ENCODE data around the gene PTTG2. TPM values are rescaled to one million over a fixed set of nuclear protein-coding genes. Genes with fewer than 3 reads are reported as not detected.

Gene PTTG2
- total RNA-seq, 6 experiments from 2014 or later: not detected

DNA sequence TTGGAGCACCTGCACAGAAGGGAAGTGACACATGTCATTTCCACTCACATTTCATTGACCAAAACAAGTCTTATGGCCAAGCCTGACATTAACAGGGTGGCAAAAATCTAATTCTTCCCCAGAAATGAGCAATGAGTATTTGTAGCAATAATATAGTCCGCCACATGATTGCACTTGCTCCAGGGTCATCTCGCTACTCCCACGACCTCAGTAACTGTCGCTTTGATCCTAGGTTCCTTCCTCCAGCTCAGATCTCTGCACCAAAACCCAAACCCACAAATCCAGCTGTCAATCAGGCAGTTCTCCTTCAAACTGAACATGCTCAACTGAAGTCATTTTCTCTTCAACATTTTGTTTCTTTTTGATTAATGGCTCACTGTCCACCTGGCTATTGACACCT, 25.2 kb upstream of the PTTG2 start:
- no peak for TF ChIP-seq CTCF (IDR thresholded peaks at IDR 0.05)
- Mint-ChIP-seq H3K27me3 (ENCODE audit: insufficient read depth) (peaks cover 15% of the 10 kb centered on the region), H3K27ac (no peak overlapping the region), H3K4me3 (no peak overlapping the region), H3K36me3 (ENCODE audit: low read depth) (no peaks in the 10 kb centered on the region), H3K9me3 (no peaks in the 10 kb centered on the region), H3K4me1 (ENCODE audit: low read depth) (peaks cover 9% of the 10 kb centered on the region)
- no peak for DNase-seq

- no peaks in the 10 kb centered on the region for H3K36me3 Mint-ChIP-seq (ENCODE audit: low read depth)
- TF ChIP-seq CTCF (IDR thresholded peaks at IDR 0.05): no peak
- no peak overlapping the region for H3K27ac Mint-ChIP-seq
- peaks cover 3% of the 10 kb centered on the region for H3K4me1 Mint-ChIP-seq (ENCODE audit: low read depth)
- H3K9me3 Mint-ChIP-seq: no peaks in the 10 kb centered on the region; the same call in 1 of the 2 replicates
- H3K27me3 Mint-ChIP-seq (ENCODE audit: insufficient read depth): peaks cover 19% of the 10 kb centered on the region
- no peak for DNase-seq
- H3K4me3 Mint-ChIP-seq: no peak overlapping the region
These were observed 23.2 kb upstream of the PTTG2 start for GRCh38 chr4:37936889-37937498.

GRCh38 chr4:37938208-37938607, 22.0 kb upstream of the PTTG2 start:
- Mint-ChIP-seq H3K4me1 (ENCODE audit: low read depth) (no peaks in the 10 kb centered on the region), H3K27ac (no peak overlapping the region), H3K9me3 (no peaks in the 10 kb centered on the region; the same call in 1 of the 2 replicates), H3K4me3 (no peak overlapping the region), H3K36me3 (ENCODE audit: low read depth) (no peaks in the 10 kb centered on the region), H3K27me3 (ENCODE audit: insufficient read depth) (peaks cover 26% of the 10 kb centered on the region)
- TF ChIP-seq CTCF (IDR thresholded peaks at IDR 0.05): no peak
- DNase-seq: no peak

- no peaks in the 10 kb centered on the region for H3K36me3 Mint-ChIP-seq (ENCODE audit: low read depth)
- H3K4me1 Mint-ChIP-seq (ENCODE audit: low read depth): peaks cover 6% of the 10 kb centered on the region; the same call in 1 of the 2 replicates
- H3K4me3 Mint-ChIP-seq: no peak overlapping the region
- no peaks in the 10 kb centered on the region for H3K9me3 Mint-ChIP-seq
- DNase-seq: no peak
- H3K27me3 Mint-ChIP-seq (ENCODE audit: insufficient read depth): peaks cover 22% of the 10 kb centered on the region
- no peak for TF ChIP-seq CTCF (IDR thresholded peaks at IDR 0.05)
- no peak overlapping the region for H3K27ac Mint-ChIP-seq
These were observed 13.6 kb upstream of the PTTG2 start for GRCh38 chr4:37946503-37947179.

DNA sequence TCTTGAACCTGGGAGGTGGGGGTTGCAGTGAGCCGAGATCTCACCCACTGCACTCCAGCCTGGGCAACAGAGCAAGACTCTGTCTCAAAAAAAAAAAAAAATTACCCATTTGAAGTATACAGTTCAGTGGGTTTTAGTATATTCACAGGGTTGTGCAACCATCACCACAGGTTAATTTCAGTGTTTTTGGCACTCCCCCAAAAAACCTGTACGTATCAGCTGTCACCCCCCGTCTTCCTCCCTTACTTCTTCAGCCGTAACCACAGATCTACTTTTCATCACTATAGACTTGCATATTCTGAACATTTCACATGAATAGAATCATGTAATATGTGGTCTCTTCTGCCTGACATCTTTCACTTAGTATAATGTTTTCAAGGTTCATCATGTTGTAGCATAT, 11.7 kb upstream of the PTTG2 start:
- H3K36me3 Mint-ChIP-seq (ENCODE audit: low read depth): no peaks in the 10 kb centered on the region
- H3K9me3 Mint-ChIP-seq: no peaks in the 10 kb centered on the region
- no peak for DNase-seq
- H3K4me1 Mint-ChIP-seq (ENCODE audit: low read depth): peaks cover 9% of the 10 kb centered on the region
- no peak for TF ChIP-seq CTCF (IDR thresholded peaks at IDR 0.05)
- peaks cover 11% of the 10 kb centered on the region for H3K27me3 Mint-ChIP-seq (ENCODE audit: insufficient read depth)
- no peak overlapping the region for H3K27ac Mint-ChIP-seq
- H3K4me3 Mint-ChIP-seq: no peak overlapping the region
